Caco-2 (cell line): ENCODE data around the gene TTC27. TPM values are rescaled to one million over a fixed set of nuclear protein-coding genes. Genes with fewer than 3 reads are reported as not detected.

Experiments used
- BruUV-seq: library from RNA; stranded (reverse); fragments of 400-500 nt; replicated peaks from 2 replicates; lab custom pipeline; 2021; lab: Mats Ljungman, UMichigan
- CTCF ChIA-PET: fragments of 300-600 bp; sonication (Branson Sonifier 250); formaldehyde crosslinking; loops from one replicate; lab custom pipeline; 2022; ENCODE audit warnings: antibody characterized with exemption; lab: Charles Lee
- POLR2A ChIA-PET: fragments of 300-600 bp; sonication (Branson Sonifier 250); formaldehyde crosslinking; loops from one replicate; lab custom pipeline; 2022; ENCODE audit warnings: antibody characterized with exemption; lab: Charles Lee
- DNase-seq, 2 experiments: peaks; one replicate each; pipeline versions ENCODE4 v3.0.0 to v3.0.0-alpha.2; 2020 to 2022
- H3K27me3 ChIP-seq: replicated peaks from 2 replicates; pipeline ENCODE4 v1.6.0; 2011; ENCODE audit warnings: low read length; ENCODE audit not compliant: control insufficient read depth, insufficient read depth
- H3K36me3 ChIP-seq: 2 replicates; pipeline ENCODE4 v1.5.1; 2011; ENCODE audit warnings: low read length; ENCODE audit not compliant: control insufficient read depth, insufficient read depth
- H3K4me1 ChIP-seq: fragments of 250-450 bp; sonication (Bioruptor Pico); 2 replicates; pipeline ENCODE4 v1.5.1; 2020; ENCODE audit warnings: mild to moderate bottlenecking
- H3K4me3 ChIP-seq: 2 replicates; pipeline ENCODE4 v1.5.1; 2011; ENCODE audit warnings: low read depth, mild to moderate bottlenecking, control low read depth, low read length
- H3K9me3 ChIP-seq: fragments of 250-450 bp; sonication (Bioruptor Pico); 2 replicates; pipeline ENCODE4 v1.5.1; 2020; ENCODE audit warnings: mild to moderate bottlenecking, moderate library complexity
- H3K27ac Mint-ChIP-seq: one replicate; pipeline ENCODE4 v1.8.0; 2022; ENCODE audit warnings: mixed read lengths; ENCODE audit not compliant: unreplicated experiment
- H3K27me3 Mint-ChIP-seq: one replicate; pipeline ENCODE4 v1.8.0; 2022; ENCODE audit warnings: mixed read lengths; ENCODE audit not compliant: insufficient read depth, unreplicated experiment
- H3K36me3 Mint-ChIP-seq: one replicate; pipeline ENCODE4 v1.8.0; 2022; ENCODE audit warnings: mild to moderate bottlenecking, mixed read lengths; ENCODE audit not compliant: insufficient read depth, unreplicated experiment
- H3K4me1 Mint-ChIP-seq: one replicate; pipeline ENCODE4 v1.8.0; 2022; ENCODE audit warnings: low read depth, mixed read lengths; ENCODE audit not compliant: unreplicated experiment
- H3K4me3 Mint-ChIP-seq: one replicate; pipeline ENCODE4 v1.8.0; 2022; ENCODE audit warnings: mild to moderate bottlenecking, moderate library complexity, mixed read lengths; ENCODE audit not compliant: unreplicated experiment
- H3K9me3 Mint-ChIP-seq: one replicate; pipeline ENCODE4 v1.8.0; 2022; ENCODE audit warnings: mixed read lengths; ENCODE audit not compliant: unreplicated experiment
- intact Hi-C: fragments of 100-400 bp; cut with micrococcal nuclease; formaldehyde crosslinking; loops from one replicate; pipeline ENCODE4 v1.10.0; 2022; ENCODE audit not compliant: unreplicated experiment
- total RNA-seq: library from RNA; stranded (reverse); gene quantifications from 2 replicates; pipeline ENCODE4 v1.2.3, GENCODE V29; 2022
- TF ChIP-seq, protein P1 (sequence below), 2 experiments: fragments of 200-600 bp in 1 of 2; IDR thresholded peaks; 1 replicate in 1 of 2; 2 replicates in 1 of 2; pipeline versions ENCODE4 v1.5.1 to v1.8.0; 2011 to 2022; ENCODE audit warnings: antibody characterized with exemption in 1 of 2, control low read depth in 1 of 2, inconsistent platforms in 1 of 2, low read depth in 1 of 2, low read length in 1 of 2, mild to moderate bottlenecking in 1 of 2, moderate library complexity in 1 of 2; ENCODE audit not compliant: insufficient read depth in 1 of 2, severe bottlenecking in 1 of 2, unreplicated experiment in 1 of 2

TTC27 gene
- total RNA-seq, 1 experiment from 2014 or later: 20.6 TPM

DNA sequence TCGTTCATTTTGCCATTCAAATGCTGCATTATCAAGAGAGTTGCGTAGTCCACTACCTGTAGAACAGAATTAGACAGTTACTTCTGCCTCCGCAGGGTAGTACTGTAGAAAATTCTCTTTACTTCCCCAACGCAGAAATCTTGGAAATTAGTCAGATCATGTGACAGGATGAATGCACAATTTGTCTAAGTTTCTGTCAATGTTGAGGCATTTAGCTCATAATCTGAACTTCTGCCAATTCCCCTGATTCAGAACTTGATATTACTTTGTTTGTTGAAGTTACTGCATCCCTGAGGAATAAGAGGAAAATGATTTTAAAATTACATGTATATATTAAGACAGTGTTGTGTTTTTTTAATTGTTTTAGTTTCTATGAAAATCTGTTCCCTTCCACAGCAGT is 83.4 kb downstream of the TTC27 start:
- Mint-ChIP-seq H3K9me3 (no peaks in the 10 kb centered on the region), H3K27me3 (no peaks in the 10 kb centered on the region), H3K4me1 (no peaks in the 10 kb centered on the region), H3K4me3 (no peak overlapping the region), H3K27ac (no peak overlapping the region), H3K36me3 (no peaks in the 10 kb centered on the region)
- no TSS peak for BruUV-seq
- Histone ChIP-seq H3K4me3 (no peak overlapping the region), H3K27me3 (no peaks in the 10 kb centered on the region), H3K36me3 (no peaks in the 10 kb centered on the region), H3K4me1 (no peaks in the 10 kb centered on the region), H3K9me3 (no peaks in the 10 kb centered on the region)
- CTCF ChIA-PET: no interaction called here
- no peak for DNase-seq
- POLR2A ChIA-PET: no interaction called here
- TF ChIP-seq, protein P1, sequence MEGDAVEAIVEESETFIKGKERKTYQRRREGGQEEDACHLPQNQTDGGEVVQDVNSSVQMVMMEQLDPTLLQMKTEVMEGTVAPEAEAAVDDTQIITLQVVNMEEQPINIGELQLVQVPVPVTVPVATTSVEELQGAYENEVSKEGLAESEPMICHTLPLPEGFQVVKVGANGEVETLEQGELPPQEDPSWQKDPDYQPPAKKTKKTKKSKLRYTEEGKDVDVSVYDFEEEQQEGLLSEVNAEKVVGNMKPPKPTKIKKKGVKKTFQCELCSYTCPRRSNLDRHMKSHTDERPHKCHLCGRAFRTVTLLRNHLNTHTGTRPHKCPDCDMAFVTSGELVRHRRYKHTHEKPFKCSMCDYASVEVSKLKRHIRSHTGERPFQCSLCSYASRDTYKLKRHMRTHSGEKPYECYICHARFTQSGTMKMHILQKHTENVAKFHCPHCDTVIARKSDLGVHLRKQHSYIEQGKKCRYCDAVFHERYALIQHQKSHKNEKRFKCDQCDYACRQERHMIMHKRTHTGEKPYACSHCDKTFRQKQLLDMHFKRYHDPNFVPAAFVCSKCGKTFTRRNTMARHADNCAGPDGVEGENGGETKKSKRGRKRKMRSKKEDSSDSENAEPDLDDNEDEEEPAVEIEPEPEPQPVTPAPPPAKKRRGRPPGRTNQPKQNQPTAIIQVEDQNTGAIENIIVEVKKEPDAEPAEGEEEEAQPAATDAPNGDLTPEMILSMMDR (IDR thresholded peaks at IDR 0.05; ENCODE audit: insufficient read depth in 1 of 2, low read depth in 1 of 2, low read length in 1 of 2, severe bottlenecking in 1 of 2, unreplicated experiment in 1 of 2): no peak
- intact Hi-C loops: no loop called here

DNA sequence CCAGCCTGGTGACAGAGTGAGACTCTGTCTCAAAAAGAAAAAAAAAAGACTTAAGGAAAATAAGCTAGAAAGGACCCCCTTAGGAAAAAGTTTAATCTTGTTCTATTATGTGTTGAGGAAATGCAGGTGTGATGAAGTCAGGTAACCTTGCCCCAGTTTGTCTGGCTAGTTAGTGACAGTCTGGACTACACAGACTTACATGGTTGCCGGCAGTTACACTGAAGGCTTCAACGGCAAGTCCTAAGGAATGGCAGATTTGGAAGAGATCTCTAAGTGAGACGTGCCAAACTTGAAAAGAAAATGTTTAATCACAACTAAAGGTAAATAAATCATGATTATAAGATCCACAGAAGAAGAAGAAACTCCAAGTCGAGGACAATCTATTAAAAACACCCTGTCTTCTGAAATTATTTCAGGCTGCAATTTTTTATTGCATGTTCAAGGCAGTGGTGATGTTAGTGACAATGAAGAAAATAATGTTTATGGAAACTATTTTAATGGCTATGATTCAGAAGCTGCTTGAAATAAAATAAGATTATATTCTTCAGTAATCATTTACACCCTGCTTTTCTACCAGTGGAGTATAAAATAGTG is 84.2 kb downstream of the TTC27 start:
- CTCF ChIA-PET: no interaction called here
- Histone ChIP-seq H3K9me3 (no peaks in the 10 kb centered on the region), H3K27me3 (no peaks in the 10 kb centered on the region), H3K4me3 (no peak overlapping the region), H3K4me1 (no peaks in the 10 kb centered on the region), H3K36me3 (no peaks in the 10 kb centered on the region)
- no peak for DNase-seq
- POLR2A ChIA-PET: no interaction called here
- no peak overlapping the region for H3K27ac Mint-ChIP-seq
- no peaks in the 10 kb centered on the region for H3K27me3 Mint-ChIP-seq
- no peaks in the 10 kb centered on the region for H3K36me3 Mint-ChIP-seq
- no peak overlapping the region for H3K4me3 Mint-ChIP-seq
- TF ChIP-seq, protein P1 (IDR thresholded peaks at IDR 0.05; ENCODE audit: insufficient read depth in 1 of 2, low read depth in 1 of 2, low read length in 1 of 2, severe bottlenecking in 1 of 2, unreplicated experiment in 1 of 2): no peak
- BruUV-seq: no TSS peak
- H3K4me1 Mint-ChIP-seq: no peaks in the 10 kb centered on the region
- intact Hi-C loops: no loop called here
- H3K9me3 Mint-ChIP-seq: no peaks in the 10 kb centered on the region

DNA sequence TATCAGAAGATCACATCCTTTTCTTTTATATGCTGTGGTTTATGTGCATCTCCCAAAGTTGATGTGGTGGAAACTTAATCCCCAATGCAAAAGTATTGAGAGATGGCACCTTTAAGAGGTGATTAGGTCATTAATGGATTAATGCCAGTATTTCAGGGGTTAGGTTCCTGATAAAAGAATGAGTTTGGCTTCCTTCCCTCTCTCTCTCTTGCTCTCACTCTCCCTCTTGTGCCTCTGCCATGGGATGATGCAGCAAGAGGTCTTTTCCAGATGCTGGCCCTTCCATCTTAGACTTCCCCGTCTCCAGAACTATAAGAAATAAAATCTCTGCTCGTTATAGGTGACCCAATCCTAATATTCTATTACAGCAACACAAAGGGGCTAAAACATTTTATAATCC is 85.0 kb downstream of the TTC27 start:
- Histone ChIP-seq H3K27me3 (no peaks in the 10 kb centered on the region), H3K9me3 (no peaks in the 10 kb centered on the region), H3K36me3 (no peaks in the 10 kb centered on the region), H3K4me3 (no peak overlapping the region), H3K4me1 (no peaks in the 10 kb centered on the region)
- DNase-seq: no peak
- Mint-ChIP-seq H3K36me3 (no peaks in the 10 kb centered on the region), H3K4me3 (no peak overlapping the region), H3K4me1 (no peaks in the 10 kb centered on the region), H3K27me3 (no peaks in the 10 kb centered on the region), H3K9me3 (no peaks in the 10 kb centered on the region), H3K27ac (no peak overlapping the region)
- intact Hi-C loops: no loop called here
- CTCF ChIA-PET: no interaction called here
- TF ChIP-seq, protein P1 (IDR thresholded peaks at IDR 0.05; ENCODE audit: insufficient read depth in 1 of 2, low read depth in 1 of 2, low read length in 1 of 2, severe bottlenecking in 1 of 2, unreplicated experiment in 1 of 2): no peak
- POLR2A ChIA-PET: no interaction called here
- BruUV-seq: no TSS peak
